GM21447 (cell line): ENCODE measurements around the gene TMEM266.

Experiments used
- ATAC-seq: cut with Tn5 transposase; IDR thresholded peaks from one replicate; pipeline ENCODE4 v1.9.1; 2021; ENCODE audit not compliant: unreplicated experiment

The TMEM266 gene

DNA sequence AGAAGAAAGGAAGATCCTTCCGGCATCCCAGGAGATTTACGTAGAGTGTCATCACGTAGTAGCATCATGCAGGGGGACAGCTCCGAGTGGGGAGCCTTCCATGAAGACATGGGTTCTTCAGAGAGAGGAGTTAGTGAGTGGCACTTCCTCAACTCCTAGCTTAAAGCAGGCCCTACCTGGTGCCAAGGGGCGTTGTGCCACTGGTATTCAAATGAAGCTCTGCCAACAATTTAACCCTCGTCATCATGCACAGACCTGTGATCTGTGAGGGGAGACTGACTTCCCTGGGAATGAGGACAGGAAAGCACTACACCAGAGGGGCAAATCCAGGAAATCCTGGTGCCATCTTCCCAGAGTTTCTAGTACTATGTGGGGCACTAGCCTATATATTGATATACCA lies 59.0 kb downstream of the TMEM266 start:
- no peak for ATAC-seq

DNA sequence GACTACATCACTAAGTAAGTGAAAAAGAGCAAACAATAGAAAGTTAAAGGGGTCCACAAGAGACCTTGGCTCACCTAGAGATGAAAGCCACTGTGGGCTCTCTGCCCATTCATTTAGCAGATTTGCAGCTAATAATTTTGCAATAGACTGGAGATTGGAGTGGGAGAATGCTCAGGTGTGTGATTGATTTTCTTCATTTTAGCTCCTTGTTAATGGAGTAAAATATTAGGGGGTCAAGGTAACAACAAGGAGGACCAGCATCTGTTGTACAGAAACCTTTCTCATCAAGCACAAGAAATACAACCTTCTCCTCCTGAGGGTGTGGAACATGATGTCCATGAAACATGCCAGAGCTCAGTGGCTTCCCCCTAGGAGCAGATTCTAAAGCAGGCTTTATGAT lies 63.2 kb downstream of the TMEM266 start:
- no peak for ATAC-seq

DNA sequence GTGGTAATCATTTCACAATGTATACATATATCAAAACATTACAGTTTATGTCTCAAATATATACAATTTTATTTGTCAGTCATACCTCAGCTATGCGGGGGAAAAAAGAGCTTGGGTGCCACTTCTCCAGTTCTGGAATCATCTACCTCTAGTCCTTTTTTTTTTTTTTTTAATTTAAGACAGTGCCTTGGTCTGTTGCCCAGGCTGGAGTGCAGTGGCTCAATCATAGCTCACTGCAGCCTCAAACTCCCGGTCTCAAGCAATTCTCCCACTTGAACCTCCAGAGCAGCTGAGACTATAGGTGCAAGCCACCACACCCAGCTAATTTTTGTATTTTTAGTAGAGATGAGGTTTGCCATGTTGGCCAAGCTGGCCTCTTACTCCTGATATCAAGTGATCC lies 67.4 kb downstream of the TMEM266 start:
- no peak for ATAC-seq

GRCh38 chr15:76127880-76128279 lies 68.1 kb downstream of the TMEM266 start:
- ATAC-seq = no peak

DNA sequence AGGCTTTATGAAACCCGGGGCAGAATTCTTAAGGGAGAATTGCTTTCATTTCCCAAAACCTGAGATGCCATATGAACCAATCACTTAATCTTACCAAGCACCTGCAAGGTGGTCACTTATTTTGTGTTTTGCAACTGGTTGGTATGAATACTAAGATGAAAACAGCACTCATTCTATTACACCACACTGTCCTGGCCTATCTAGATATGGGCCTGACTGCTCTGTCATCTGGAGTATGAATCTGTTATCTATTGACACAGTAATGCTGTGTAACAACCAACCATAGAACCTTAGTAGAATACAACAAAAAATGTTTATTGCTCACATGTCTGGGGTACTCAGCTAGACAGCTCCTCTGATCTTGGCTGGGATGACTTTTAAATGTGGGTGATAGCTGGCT lies 74.8 kb downstream of the TMEM266 start:
- no peak for ATAC-seq

- no peak for ATAC-seq
Observed at GRCh38 chr15:76135516-76135915, 75.7 kb downstream of the TMEM266 start.

DNA sequence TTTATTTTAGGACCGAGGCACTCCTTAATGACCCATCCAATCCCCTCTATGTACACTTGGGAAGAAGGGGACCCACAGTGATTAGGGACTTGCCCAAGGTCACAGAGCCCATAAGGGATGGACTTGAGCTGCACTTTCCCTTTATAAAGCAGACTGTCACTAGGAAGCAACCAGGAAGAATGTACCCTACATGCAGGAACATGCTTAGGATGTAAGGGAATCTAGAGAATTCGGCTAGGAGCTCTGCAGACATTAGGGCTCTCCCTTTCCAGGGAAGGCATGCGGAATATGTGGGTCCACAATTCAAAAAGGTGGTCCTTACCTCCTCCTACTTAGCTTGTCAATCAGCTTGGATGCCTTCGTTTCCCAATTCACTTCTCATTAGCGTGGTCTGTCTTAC lies 78.7 kb downstream of the TMEM266 start:
- no peak for ATAC-seq

DNA sequence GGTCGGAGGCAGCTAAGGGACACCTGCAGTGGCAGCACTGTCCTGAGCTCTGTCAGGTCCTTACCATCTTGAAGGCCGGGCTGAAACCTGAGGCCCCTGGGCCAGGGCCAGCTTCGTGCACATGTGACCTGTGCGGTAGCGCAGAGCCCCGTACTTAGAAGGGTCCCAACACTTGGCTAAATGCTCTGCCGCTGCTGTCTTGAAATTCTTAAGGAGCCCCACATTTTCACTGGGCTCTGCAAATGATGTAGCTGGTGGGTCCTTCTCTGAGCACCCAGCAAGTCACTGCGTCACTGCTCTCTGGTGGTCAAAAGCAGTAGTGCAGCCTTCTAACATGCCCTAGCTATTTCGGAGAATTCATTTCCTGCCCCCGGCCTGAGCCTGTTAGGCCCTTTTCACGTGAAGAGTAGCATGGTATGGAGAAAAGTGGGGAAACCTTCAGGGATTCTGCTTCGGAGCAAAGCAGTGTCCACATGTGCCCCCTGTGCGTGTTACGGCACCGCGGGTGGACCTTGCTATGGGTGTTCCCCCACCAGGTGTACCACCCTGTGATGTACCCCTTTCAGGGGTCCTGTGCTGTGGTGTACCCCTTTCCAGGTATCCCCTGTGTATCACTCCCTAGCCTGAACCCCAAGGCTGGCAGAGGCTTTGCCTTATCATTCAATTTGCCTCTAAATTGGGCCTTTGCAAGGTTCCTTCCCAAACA lies 79.7 kb downstream of the TMEM266 start:
- peak; percentile 58 for ATAC-seq

DNA sequence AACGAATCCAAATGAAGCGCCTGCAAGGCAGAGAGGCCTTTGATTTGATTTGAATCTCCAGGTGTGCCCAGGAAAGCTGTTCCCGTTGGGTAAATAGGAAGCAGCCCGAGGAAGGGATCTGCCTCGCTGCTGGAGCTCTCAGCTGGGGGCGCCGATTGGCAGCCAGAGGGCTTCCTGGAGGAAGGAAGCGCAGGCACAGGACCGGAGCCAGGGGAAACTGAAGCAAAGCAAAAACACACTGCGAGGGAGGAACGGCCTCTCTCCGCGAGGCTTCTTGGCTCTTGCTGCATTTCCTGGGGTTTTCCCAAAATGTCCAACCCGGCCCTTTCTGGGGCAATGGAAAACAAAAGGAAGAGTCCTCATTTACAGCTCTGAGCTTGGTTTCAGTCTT lies 80.3 kb downstream of the TMEM266 start:
- no peak for ATAC-seq

- no peak for ATAC-seq
Observed at GRCh38 chr15:76146812-76147211, 87.0 kb downstream of the TMEM266 start.

GRCh38 chr15:76147906-76148570 lies 88.3 kb downstream of the TMEM266 start:
- no peak for ATAC-seq

- ATAC-seq = no peak
Observed at GRCh38 chr15:76149291-76149915, 89.6 kb downstream of the TMEM266 start.

DNA sequence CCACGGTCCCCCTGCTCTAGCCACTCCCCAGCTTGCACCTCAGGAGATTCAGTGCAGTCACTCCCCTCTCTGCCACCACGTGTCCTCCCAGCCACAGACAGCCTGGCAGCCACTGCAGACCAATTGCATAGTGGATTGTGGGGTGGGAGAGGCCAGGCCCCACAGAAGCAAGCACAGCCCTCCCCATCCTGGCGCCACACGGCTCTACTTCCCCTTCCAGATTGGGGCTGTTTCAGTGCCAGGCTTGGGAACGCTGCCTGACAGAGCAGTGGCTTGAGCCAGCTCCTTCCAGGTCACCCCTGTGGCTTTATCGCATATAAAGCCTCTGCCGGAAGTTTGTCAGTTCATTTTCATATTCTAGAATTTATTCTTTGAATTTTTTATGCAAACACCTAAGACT lies 90.7 kb downstream of the TMEM266 start:
- peak; percentile 34 for ATAC-seq

DNA sequence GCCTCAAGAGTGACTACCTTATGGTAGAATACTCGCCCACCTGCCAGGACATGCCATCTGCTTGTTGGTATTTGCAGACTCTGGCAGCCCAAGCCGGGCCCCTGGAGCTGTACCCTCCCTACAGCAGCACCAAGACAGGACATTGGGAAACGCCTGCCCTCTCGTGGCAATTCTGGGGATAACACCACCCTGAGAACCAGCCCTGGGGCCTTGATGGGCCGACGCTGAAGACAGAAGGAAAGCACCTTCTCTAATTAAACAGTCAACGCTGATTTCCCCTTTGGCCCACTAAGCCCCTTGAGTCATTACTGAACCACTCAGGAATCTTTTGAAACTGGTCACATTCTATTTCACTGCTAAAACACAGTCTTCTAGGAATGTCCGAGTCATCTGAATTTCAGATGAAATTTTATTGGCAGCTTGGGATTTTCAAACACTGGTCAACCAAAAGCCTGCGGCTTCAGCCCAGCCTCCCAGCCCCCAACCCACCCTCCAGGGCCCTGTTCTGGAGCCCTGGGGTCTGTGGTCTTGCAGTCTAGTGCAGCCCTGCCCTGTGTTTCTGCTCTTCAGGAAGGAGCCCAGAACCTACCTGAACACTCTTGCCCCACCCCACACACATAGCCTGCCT lies 91.3 kb downstream of the TMEM266 start:
- ATAC-seq = peak; percentile 86

GRCh38 chr15:76151599-76151974 lies 91.8 kb downstream of the TMEM266 start:
- no peak for ATAC-seq

DNA sequence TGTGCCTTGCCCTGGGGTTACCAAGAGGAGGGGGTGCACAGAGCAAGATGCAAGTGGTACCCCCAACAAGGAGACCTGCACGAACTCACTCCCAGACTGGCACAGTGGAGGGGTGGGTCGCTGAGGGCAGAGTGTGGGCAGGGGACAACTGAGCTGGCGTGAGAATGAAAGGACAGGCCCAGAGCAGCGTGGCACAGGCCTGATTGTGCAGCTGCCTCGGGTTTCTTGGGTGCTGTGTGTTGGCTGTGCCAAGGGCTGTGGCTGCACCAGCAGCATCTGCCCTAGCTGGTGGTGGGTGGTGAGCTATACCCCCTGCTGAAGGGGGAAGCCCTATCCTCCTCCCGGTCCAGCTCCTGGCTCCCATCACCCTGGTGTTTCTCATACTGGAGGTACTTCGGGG lies 92.4 kb downstream of the TMEM266 start:
- no peak for ATAC-seq

DNA sequence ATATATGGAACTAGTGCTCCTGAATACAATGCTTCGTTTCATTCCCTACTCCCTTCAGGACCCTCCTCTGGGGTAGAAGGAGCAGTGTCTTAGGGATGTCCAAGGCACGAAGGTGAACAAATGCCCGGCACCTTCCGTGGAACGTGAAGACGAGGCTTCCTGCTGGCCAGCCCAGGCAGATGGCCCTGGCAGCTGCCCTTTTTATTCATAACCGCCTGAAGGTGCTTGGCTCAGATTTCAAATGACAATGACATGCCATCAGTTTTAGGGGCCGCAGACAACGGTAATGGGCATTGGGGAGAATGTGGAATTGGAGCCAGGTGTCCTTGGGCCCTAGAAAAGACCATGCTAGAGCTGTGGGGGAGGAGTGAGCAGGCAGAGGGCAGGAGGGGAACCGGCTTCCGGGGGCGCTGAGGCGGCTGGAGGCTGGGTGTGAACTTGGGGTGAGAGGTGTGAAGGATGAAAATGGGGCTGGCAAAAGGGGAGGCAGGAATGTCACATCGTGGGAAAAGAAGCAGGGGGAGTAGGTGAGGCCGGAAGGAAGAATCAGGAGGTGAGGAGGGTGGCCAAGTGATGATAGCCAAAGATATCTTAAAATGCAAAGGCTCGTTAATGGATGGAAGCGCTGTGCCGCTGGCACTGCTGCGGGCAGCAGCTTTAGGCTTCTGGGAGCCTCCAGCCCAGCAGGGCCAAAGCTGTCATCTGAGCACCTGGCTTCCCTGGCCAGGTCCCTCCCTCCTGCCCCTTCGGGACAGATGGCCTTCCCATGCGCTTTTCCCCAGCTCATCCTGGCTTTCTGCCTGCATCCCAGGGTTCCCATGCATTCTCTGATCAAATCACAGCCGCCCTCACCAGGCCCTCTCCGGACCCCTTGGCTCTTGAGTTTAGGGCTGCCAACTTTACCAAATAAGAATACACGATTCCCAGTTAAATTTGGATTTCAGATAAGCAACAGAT lies 93.7 kb downstream of the TMEM266 start:
- ATAC-seq = no peak

DNA sequence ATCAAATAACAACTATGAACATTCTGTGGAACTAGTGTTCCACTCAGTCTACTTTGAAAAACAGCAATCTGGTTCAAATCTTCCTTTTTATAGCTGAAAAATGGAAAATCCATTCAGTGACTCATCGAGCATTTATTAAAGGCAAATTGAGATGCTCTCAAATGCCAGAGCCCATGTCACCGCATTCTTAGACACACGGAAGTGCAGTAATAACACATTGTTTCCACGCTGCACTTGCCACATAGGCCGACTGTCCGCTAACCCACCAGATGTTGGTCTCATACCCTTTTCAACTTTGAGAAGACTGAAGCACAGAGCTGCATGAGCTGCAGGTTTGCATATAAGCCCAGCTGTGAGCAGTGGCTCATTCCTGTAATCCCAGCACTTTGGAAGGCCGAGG lies 95.9 kb downstream of the TMEM266 start:
- no peak for ATAC-seq

GRCh38 chr15:76158226-76158625 lies 98.4 kb downstream of the TMEM266 start:
- no peak for ATAC-seq

DNA sequence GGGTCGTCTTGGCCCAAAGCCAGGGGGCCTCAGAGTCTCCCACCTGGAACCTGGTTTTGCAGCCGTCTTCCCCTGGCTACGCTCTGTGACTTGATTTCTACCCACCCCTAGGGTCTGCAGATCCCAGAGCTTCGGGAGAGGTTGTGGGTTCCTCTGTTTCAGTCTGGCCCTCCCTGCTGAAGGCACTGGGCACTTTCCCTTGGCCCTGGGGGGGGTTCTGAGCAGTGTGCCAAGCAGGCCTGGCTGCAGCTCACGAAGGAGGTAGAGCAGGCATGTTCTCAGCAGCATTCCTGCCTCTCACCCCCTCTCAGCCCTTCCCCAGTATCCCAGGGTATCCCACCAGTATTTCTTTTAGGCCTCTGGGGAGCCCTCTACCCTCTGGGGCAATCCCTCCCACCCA lies 99.0 kb downstream of the TMEM266 start:
- no peak for ATAC-seq

- no peak for ATAC-seq
Observed at GRCh38 chr15:76159282-76159681, 99.5 kb downstream of the TMEM266 start.
